K562 (cell line): ENCODE data around the gene ZNF277. TPM values are rescaled to one million over a fixed set of nuclear protein-coding genes. Genes with fewer than 3 reads are reported as not detected.

ENCODE experiments used
- CREB1 ChIP-seq, 2 experiments: sonication (generic) in 1 of 2; formaldehyde crosslinking in 1 of 2; IDR thresholded peaks; 2 replicates each; pipeline versions ENCODE4 v1.6.1 to v1.8.0; 2012 to 2022; ENCODE audit warnings: inconsistent platforms in 1 of 2, mild to moderate bottlenecking in 1 of 2, missing genetic modification reagents in 1 of 2, moderate library complexity in 1 of 2
- L3MBTL2 ChIP-seq: fragments of 450-650 bp; IDR thresholded peaks from 2 replicates; pipeline ENCODE4 v1.6.1; 2016; ENCODE audit warnings: mild to moderate bottlenecking, moderate library complexity
- NR4A1 ChIP-seq, 2 experiments: fragments of 250-450 bp in 1 of 2; fragments of 450-650 bp in 1 of 2; sonication (Bioruptor Pico) in 1 of 2; IDR thresholded peaks; 2 replicates each; pipeline versions ENCODE4 v1.4.0 to v1.6.1; 2016 to 2020; ENCODE audit warnings: mild to moderate bottlenecking in 2 of 2, missing compliant biosample characterization in 1 of 2, missing genetic modification characterization in 1 of 2, moderate library complexity in 1 of 2
- ZBTB1 ChIP-seq: sonication (generic); formaldehyde crosslinking; IDR thresholded peaks from 2 replicates; pipeline ENCODE4 v1.8.1; 2023; ENCODE audit warnings: missing genetic modification reagents, low read depth, mild to moderate bottlenecking, borderline replicate concordance
- ZFPM2 ChIP-seq: fragments of 250-450 bp; sonication (Bioruptor Pico); IDR thresholded peaks from 2 replicates; pipeline ENCODE4 v1.5.1; 2022; ENCODE audit warnings: mild to moderate bottlenecking
- ZNF589 ChIP-seq: fragments of 200-800 bp; sonication (Bioruptor generic); IDR thresholded peaks from 2 replicates; pipeline ENCODE4 v1.6.1; 2016; ENCODE audit warnings: low read depth, missing genetic modification characterization, missing compliant biosample characterization
- ZNF778 ChIP-seq: fragments of 450-650 bp; formaldehyde crosslinking; IDR thresholded peaks from 2 replicates; pipeline ENCODE4 v1.4.0; 2020; ENCODE audit warnings: mild to moderate bottlenecking, moderate library complexity
- polyA plus RNA-seq, 8 experiments: library from polyadenylated mRNA; depleted of rRNA in 4 of 8; stranded (reverse) in 5 of 8; unstranded in 3 of 8; fragments of >200 nt; fragmentation: Nextera tagmentation in 2 of 8; fragmentation: Illumina TruSeq in 1 of 8; extraction: Ambion mirVana in 2 of 8; extraction: Trizol in 1 of 8; gene quantifications; 2 replicates each; pipeline versions ENCODE4 v1.2.1 to v1.2.3, GENCODE V29; 2011 to 2014; ENCODE audit warnings: inconsistent platforms in 1 of 8, missing spikeins in 1 of 8
- total RNA-seq, 7 experiments: library from RNA; depleted of rRNA in 6 of 7; stranded (reverse); fragments of >200 nt in 6 of 7; fragmentation: Illumina TruSeq in 2 of 7; extraction: Trizol in 2 of 7; gene quantifications; 2 replicates each; pipeline versions ENCODE4 v1.2.1 to v1.2.3, GENCODE V29; 2011 to 2021; ENCODE audit warnings: low replicate concordance in 1 of 7
- TF ChIP-seq, protein P1 (sequence below), 3 experiments: fragments of 200-800 bp in 1 of 3; fragments of 250-450 bp in 1 of 3; fragments of 450-650 bp in 1 of 3; sonication (Bioruptor Pico) in 1 of 3; sonication (Bioruptor generic) in 1 of 3; formaldehyde crosslinking in 1 of 3; IDR thresholded peaks; 2 replicates each; pipeline versions ENCODE4 v1.6.1 to v1.8.0; 2016 to 2022; ENCODE audit warnings: mild to moderate bottlenecking in 2 of 3, missing genetic modification characterization in 2 of 3, missing compliant biosample characterization in 1 of 3, moderate library complexity in 1 of 3
- TF ChIP-seq, protein P2 (sequence below): fragments of 250-450 bp; sonication (Bioruptor Pico); IDR thresholded peaks from 2 replicates; pipeline ENCODE4 v1.4.0; 2020; ENCODE audit warnings: mild to moderate bottlenecking, moderate library complexity, borderline replicate concordance
- TF ChIP-seq, protein P3 (sequence below): fragments of 450-650 bp; formaldehyde crosslinking; IDR thresholded peaks from 2 replicates; pipeline ENCODE4 v1.4.0; 2020; ENCODE audit warnings: mild to moderate bottlenecking, moderate library complexity
- TF ChIP-seq, protein P4 (sequence below): fragments of 250-450 bp; sonication (Bioruptor Pico); IDR thresholded peaks from 2 replicates; pipeline ENCODE4 v1.8.0; 2022; ENCODE audit warnings: moderate library complexity, mild to moderate bottlenecking, inconsistent platforms

ZNF277 gene
- total and polyA plus RNA-seq, 9 of the 15 experiments (the other 6 are each of a cell fraction or from before 2014, with no cell fraction given) = 18.8 to 33.5 (median 27.7) TPM

DNA sequence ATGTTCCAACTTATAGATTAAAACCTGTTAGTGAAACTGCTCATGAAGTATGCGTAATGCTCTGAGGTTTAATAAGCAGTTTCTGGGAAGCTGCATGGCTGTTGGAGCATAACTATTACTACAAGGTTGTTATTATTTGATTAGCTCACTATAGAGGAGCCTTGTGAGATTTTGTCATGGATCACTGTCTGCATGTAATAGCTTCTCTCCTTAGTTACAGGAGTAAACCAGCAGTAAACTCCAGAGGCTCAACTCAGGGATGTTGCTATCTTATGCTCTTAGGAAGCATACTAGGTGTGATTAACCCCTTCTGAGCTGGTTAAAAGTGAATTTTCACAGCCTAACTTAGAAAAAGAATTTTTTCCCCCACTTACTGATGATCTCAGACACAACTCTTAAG lies 180.1 kb downstream of the ZNF277 start (continued):
- TF ChIP-seq CREB1 (IDR thresholded peaks at IDR 0.05) (no peak), CREB1 (CRISPR knock-in tag; IDR thresholded peaks at IDR 0.05) (no peak), ZFPM2 (CRISPR knock-in tag) (no peak), L3MBTL2 (no peak), ZBTB1 (CRISPR knock-in tag) (no peak), NR4A1 (CRISPR knock-in tag; IDR thresholded peaks at IDR 0.05) (no peak), NR4A1 (tag; IDR thresholded peaks at IDR 0.05) (no peak), ZNF778 (CRISPR knock-in tag) (no peak), ZNF589 (CRISPR knock-in tag) (no peak)
- TF ChIP-seq, protein P1, sequence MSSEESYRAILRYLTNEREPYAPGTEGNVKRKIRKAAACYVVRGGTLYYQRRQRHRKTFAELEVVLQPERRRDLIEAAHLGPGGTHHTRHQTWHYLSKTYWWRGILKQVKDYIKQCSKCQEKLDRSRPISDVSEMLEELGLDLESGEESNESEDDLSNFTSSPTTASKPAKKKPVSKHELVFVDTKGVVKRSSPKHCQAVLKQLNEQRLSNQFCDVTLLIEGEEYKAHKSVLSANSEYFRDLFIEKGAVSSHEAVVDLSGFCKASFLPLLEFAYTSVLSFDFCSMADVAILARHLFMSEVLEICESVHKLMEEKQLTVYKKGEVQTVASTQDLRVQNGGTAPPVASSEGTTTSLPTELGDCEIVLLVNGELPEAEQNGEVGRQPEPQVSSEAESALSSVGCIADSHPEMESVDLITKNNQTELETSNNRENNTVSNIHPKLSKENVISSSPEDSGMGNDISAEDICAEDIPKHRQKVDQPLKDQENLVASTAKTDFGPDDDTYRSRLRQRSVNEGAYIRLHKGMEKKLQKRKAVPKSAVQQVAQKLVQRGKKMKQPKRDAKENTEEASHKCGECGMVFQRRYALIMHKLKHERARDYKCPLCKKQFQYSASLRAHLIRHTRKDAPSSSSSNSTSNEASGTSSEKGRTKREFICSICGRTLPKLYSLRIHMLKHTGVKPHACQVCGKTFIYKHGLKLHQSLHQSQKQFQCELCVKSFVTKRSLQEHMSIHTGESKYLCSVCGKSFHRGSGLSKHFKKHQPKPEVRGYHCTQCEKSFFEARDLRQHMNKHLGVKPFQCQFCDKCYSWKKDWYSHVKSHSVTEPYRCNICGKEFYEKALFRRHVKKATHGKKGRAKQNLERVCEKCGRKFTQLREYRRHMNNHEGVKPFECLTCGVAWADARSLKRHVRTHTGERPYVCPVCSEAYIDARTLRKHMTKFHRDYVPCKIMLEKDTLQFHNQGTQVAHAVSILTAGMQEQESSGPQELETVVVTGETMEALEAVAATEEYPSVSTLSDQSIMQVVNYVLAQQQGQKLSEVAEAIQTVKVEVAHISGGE (CRISPR knock-in tag; IDR thresholded peaks at IDR 0.05) = no peak
- TF ChIP-seq, protein P2, sequence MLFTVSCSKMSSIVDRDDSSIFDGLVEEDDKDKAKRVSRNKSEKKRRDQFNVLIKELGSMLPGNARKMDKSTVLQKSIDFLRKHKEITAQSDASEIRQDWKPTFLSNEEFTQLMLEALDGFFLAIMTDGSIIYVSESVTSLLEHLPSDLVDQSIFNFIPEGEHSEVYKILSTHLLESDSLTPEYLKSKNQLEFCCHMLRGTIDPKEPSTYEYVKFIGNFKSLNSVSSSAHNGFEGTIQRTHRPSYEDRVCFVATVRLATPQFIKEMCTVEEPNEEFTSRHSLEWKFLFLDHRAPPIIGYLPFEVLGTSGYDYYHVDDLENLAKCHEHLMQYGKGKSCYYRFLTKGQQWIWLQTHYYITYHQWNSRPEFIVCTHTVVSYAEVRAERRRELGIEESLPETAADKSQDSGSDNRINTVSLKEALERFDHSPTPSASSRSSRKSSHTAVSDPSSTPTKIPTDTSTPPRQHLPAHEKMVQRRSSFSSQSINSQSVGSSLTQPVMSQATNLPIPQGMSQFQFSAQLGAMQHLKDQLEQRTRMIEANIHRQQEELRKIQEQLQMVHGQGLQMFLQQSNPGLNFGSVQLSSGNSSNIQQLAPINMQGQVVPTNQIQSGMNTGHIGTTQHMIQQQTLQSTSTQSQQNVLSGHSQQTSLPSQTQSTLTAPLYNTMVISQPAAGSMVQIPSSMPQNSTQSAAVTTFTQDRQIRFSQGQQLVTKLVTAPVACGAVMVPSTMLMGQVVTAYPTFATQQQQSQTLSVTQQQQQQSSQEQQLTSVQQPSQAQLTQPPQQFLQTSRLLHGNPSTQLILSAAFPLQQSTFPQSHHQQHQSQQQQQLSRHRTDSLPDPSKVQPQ = no peak
- TF ChIP-seq, protein P3, sequence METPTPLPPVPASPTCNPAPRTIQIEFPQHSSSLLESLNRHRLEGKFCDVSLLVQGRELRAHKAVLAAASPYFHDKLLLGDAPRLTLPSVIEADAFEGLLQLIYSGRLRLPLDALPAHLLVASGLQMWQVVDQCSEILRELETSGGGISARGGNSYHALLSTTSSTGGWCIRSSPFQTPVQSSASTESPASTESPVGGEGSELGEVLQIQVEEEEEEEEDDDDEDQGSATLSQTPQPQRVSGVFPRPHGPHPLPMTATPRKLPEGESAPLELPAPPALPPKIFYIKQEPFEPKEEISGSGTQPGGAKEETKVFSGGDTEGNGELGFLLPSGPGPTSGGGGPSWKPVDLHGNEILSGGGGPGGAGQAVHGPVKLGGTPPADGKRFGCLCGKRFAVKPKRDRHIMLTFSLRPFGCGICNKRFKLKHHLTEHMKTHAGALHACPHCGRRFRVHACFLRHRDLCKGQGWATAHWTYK (CRISPR knock-in tag) = no peak
- TF ChIP-seq, protein P4, sequence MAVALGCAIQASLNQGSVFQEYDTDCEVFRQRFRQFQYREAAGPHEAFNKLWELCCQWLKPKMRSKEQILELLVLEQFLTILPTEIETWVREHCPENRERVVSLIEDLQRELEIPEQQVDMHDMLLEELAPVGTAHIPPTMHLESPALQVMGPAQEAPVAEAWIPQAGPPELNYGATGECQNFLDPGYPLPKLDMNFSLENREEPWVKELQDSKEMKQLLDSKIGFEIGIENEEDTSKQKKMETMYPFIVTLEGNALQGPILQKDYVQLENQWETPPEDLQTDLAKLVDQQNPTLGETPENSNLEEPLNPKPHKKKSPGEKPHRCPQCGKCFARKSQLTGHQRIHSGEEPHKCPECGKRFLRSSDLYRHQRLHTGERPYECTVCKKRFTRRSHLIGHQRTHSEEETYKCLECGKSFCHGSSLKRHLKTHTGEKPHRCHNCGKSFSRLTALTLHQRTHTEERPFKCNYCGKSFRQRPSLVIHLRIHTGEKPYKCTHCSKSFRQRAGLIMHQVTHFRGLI (CRISPR knock-in tag) = no peak
